ENCODE results near the gene RAB30. TPM values are rescaled to one million over a fixed set of nuclear protein-coding genes. Genes with fewer than 3 reads are reported as not detected.
A peak's percentile ranks its signal among the peaks of the same experiment; 100 is the strongest.
"Not testable (repeated sequence)": the region's sequence is repeated elsewhere in the genome, so short reads cannot be mapped to it uniquely, and the experiment has no call there.

RAB30 gene
- total RNA-seq, 1 donor from 2014 or later: 12.3 TPM

DNA sequence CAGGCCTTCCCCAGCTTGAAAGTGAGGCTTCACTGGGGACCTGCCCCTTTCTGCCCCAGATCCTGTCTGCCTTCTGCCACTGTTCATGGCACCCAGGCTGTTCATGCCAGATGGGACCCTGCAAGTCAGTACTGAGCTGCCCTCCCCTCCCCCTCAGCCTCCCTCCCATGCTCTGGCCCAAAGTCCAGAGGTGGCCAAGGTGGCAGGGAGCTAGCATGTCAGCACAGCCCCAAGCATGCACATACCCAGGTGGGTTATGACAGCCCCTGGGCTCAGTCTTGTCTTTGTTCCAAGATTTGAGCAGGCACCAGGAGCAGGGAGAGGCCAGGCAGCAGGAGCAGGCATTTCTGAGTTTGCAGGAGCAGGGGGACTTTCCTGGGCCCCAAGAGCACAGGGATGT lies 126.0 kb downstream of the RAB30 start:
- Mint-ChIP-seq H3K36me3 (no peaks in the 10 kb centered on the region), H3K4me3 (no peak overlapping the region), H3K27ac (no peak overlapping the region), H3K4me1 (no peaks in the 10 kb centered on the region), H3K27me3 (ENCODE audit: insufficient read depth, low read depth) (no peaks in the 10 kb centered on the region), H3K9me3 (no peaks in the 10 kb centered on the region)
- H3K27me3 ChIP-seq: no peaks in the 10 kb centered on the region
- H3K4me1 ChIP-seq: no peaks in the 10 kb centered on the region
- no peaks in the 10 kb centered on the region for H3K9me3 ChIP-seq (ENCODE audit: low read depth)
- no peaks in the 10 kb centered on the region for H3F3A ChIP-seq (ENCODE audit: low read depth)
- no peak for TF ChIP-seq EZH2 (IDR thresholded peaks at IDR 0.05)
- TF ChIP-seq, protein P1, sequence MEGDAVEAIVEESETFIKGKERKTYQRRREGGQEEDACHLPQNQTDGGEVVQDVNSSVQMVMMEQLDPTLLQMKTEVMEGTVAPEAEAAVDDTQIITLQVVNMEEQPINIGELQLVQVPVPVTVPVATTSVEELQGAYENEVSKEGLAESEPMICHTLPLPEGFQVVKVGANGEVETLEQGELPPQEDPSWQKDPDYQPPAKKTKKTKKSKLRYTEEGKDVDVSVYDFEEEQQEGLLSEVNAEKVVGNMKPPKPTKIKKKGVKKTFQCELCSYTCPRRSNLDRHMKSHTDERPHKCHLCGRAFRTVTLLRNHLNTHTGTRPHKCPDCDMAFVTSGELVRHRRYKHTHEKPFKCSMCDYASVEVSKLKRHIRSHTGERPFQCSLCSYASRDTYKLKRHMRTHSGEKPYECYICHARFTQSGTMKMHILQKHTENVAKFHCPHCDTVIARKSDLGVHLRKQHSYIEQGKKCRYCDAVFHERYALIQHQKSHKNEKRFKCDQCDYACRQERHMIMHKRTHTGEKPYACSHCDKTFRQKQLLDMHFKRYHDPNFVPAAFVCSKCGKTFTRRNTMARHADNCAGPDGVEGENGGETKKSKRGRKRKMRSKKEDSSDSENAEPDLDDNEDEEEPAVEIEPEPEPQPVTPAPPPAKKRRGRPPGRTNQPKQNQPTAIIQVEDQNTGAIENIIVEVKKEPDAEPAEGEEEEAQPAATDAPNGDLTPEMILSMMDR (IDR thresholded peaks at IDR 0.05): no peak
- no peaks in the 10 kb centered on the region for H4K20me1 ChIP-seq (ENCODE audit: low read depth)
- no peaks in the 10 kb centered on the region for H3K36me3 ChIP-seq
- no peak overlapping the region for H3K27ac ChIP-seq
- H3K79me2 ChIP-seq (ENCODE audit: low read depth): no peaks in the 10 kb centered on the region
- DNase-seq (ENCODE audit: low spot score): no peak
- H2AFZ ChIP-seq (replicated peaks): no peak overlapping the region
- no peak overlapping the region for H3K4me2 ChIP-seq
- H3K4me3 ChIP-seq: no peak overlapping the region
- H3K9ac ChIP-seq: no peak overlapping the region

- H3K27me3 ChIP-seq; H3K4me3 ChIP-seq; H3K36me3 Mint-ChIP-seq; H3F3A ChIP-seq (ENCODE audit: low read depth); H3K9me3 ChIP-seq (ENCODE audit: low read depth); H3K4me2 ChIP-seq; H3K27ac ChIP-seq; H3K4me1 Mint-ChIP-seq; H2AFZ ChIP-seq (replicated peaks); H3K36me3 ChIP-seq; H3K79me2 ChIP-seq (ENCODE audit: low read depth); H3K4me3 Mint-ChIP-seq; H3K4me1 ChIP-seq; H4K20me1 ChIP-seq (ENCODE audit: low read depth); H3K27me3 Mint-ChIP-seq (ENCODE audit: insufficient read depth, low read depth); H3K9me3 Mint-ChIP-seq; H3K9ac ChIP-seq; H3K27ac Mint-ChIP-seq; DNase-seq (ENCODE audit: low spot score): not testable (repeated sequence)
Measured at GRCh38 chr11:82945041-82945440, 126.7 kb downstream of the RAB30 start.

- no peaks in the 10 kb centered on the region for H3K9me3 ChIP-seq (ENCODE audit: low read depth)
- Mint-ChIP-seq H3K27ac (no peak overlapping the region), H3K9me3 (no peaks in the 10 kb centered on the region), H3K4me3 (no peak overlapping the region), H3K4me1 (no peaks in the 10 kb centered on the region), H3K36me3 (no peaks in the 10 kb centered on the region), H3K27me3 (ENCODE audit: insufficient read depth, low read depth) (no peaks in the 10 kb centered on the region)
- H3K4me3 ChIP-seq: no peak overlapping the region
- no peak overlapping the region for H3K27ac ChIP-seq
- H3K4me1 ChIP-seq: no peaks in the 10 kb centered on the region
- H3K27me3 ChIP-seq: no peaks in the 10 kb centered on the region
- H3K9ac ChIP-seq: no peak overlapping the region
- no peaks in the 10 kb centered on the region for H4K20me1 ChIP-seq (ENCODE audit: low read depth)
- no peaks in the 10 kb centered on the region for H3F3A ChIP-seq (ENCODE audit: low read depth)
- TF ChIP-seq EZH2 (IDR thresholded peaks at IDR 0.05) (no peak), EZH2phosphoT487 (IDR thresholded peaks at IDR 0.05) (no peak)
- TF ChIP-seq, protein P1 (IDR thresholded peaks at IDR 0.05): no peak
- no peaks in the 10 kb centered on the region for H3K36me3 ChIP-seq
- H3K4me2 ChIP-seq: no peak overlapping the region
- DNase-seq (ENCODE audit: low spot score): peak; percentile 11
- H3K79me2 ChIP-seq (ENCODE audit: low read depth): no peaks in the 10 kb centered on the region
- H2AFZ ChIP-seq (replicated peaks): no peak overlapping the region
Measured at GRCh38 chr11:82944198-82944597, 127.5 kb downstream of the RAB30 start.

GRCh38 chr11:82943430-82943829 lies 128.3 kb downstream of the RAB30 start:
- H3K4me2 ChIP-seq; H3K9ac ChIP-seq; H3K36me3 ChIP-seq; H3K27ac ChIP-seq; H3K79me2 ChIP-seq (ENCODE audit: low read depth); H4K20me1 ChIP-seq (ENCODE audit: low read depth); H3F3A ChIP-seq (ENCODE audit: low read depth); H3K9me3 Mint-ChIP-seq; H3K4me3 ChIP-seq; H2AFZ ChIP-seq (replicated peaks); H3K9me3 ChIP-seq (ENCODE audit: low read depth); H3K4me3 Mint-ChIP-seq; H3K4me1 ChIP-seq; DNase-seq (ENCODE audit: low spot score); H3K4me1 Mint-ChIP-seq; H3K36me3 Mint-ChIP-seq; H3K27me3 ChIP-seq; H3K27me3 Mint-ChIP-seq (ENCODE audit: insufficient read depth, low read depth); H3K27ac Mint-ChIP-seq: not testable (repeated sequence)

All from neural progenitor cell (in vitro differentiated cells).